GM13977 (cell line): ENCODE data around the gene STRIT1.

ENCODE experiments used
- DNase-seq: peaks from one replicate; pipeline ENCODE4 v3.0.0; 2012; ENCODE audit warnings: low spot score
- in situ Hi-C: fragments of 300-500 bp; cut with MboI; formaldehyde crosslinking; loops from one replicate; pipeline ENCODE4 v1.12.0; 2022; ENCODE audit warnings: low sequenced_read_pairs, low pct_unique_long_range_greater_than_20kb, mixed read lengths, inconsistent platforms; ENCODE audit not compliant: unreplicated experiment
- TF ChIP-seq, protein P1 (sequence below): IDR thresholded peaks from 2 replicates; pipeline ENCODE4 v1.5.1; 2012; ENCODE audit warnings: mild to moderate bottlenecking, control low read depth; ENCODE audit not compliant: insufficient read depth; ENCODE audit errors: extremely low read depth, missing control alignments

The STRIT1 gene

DNA sequence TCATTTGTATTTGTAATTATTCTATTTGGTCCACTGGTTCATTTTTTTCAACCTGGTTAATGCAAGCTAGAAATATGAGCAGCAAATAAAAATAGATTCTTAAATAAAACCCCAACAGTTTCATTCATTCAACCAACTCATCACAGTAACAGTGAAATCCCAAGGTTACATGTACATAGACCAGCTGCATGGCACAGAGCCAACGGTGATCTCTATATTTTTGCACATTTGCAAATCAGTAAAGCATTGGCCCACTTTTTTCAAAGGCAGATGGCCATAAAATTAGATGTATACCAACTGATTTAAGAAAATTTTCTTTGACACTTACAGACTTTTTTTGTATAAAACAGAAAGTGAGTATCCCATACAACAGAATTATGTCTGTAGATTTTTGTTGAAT lies 49.3 kb downstream of the STRIT1 start:
- TF ChIP-seq, protein P1, sequence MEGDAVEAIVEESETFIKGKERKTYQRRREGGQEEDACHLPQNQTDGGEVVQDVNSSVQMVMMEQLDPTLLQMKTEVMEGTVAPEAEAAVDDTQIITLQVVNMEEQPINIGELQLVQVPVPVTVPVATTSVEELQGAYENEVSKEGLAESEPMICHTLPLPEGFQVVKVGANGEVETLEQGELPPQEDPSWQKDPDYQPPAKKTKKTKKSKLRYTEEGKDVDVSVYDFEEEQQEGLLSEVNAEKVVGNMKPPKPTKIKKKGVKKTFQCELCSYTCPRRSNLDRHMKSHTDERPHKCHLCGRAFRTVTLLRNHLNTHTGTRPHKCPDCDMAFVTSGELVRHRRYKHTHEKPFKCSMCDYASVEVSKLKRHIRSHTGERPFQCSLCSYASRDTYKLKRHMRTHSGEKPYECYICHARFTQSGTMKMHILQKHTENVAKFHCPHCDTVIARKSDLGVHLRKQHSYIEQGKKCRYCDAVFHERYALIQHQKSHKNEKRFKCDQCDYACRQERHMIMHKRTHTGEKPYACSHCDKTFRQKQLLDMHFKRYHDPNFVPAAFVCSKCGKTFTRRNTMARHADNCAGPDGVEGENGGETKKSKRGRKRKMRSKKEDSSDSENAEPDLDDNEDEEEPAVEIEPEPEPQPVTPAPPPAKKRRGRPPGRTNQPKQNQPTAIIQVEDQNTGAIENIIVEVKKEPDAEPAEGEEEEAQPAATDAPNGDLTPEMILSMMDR, result no peak
- no peak for DNase-seq
- in situ Hi-C loops, result no loop called here

DNA sequence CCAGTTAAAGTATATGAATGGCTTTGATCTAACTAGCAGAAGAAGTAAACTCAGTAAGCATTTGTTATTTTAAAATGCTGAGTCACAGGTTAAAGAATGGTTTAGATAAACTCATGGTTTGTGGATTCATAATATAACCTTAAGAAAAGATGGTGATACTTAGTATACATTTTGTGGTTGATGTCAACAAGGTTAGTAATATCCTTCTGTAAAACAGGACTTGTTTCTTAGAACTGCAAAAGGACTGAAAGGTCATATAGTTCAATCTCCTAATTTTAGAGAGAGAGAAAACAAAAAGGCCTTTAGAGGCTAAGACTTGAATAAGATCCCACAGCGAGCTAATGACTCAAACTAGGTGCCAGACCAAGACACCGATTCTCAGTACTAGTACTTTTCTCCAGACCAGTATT lies 50.0 kb downstream of the STRIT1 start:
- no peak for DNase-seq
- TF ChIP-seq, protein P1, result no peak
- in situ Hi-C loops, result no loop called here

DNA sequence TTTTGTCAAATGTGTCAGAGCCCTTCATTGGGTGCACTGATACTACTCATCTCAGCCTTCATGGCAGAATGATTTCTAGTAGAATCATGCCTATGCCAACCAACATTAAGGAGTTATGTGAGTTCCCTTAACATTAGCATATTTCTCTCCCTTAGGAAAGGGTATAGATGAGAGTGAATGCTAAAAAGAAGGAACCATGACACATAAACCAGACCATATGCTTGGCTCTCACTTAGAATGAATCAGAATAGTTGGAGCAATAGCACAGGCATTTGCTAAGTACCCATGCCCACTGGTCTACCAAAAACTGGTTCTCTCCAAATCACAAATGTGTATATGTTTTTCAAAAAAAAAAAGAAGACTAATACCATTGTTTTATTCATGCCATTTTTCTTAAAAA lies 51.1 kb downstream of the STRIT1 start:
- DNase-seq, result no peak
- in situ Hi-C loops, result no loop called here
- TF ChIP-seq, protein P1, result no peak

DNA sequence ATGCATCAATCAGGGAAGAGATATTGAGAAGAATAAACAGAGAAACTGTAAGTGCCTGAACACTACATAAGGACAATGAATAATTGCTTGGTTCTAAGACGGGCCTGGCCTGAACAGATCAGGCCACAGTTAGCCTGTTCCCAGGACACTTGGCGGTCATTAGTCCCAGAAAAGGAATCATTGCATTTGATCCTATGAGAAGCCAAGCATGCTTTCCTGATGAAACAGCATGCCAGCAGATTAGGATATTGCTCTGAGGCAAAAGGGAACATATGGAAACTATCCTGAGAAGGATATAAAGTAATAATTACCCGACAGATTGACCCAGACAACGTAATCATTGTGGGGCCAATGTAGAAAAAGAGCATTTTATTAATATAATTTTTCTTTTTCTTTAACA lies 51.9 kb downstream of the STRIT1 start:
- TF ChIP-seq, protein P1, result no peak
- in situ Hi-C loops, result no loop called here
- no peak for DNase-seq
